ENCODE results near the gene DDC. TPM values are rescaled to one million over a fixed set of nuclear protein-coding genes. Genes with fewer than 3 reads are reported as not detected.
A peak's percentile ranks its signal among the peaks of the same experiment; 100 is the strongest.

DDC gene
- 10 to 100 TPM in 2 of 5 donors, 1 to 10 TPM in 3; 7.6 to 17.0 (median 9.3) TPM for polyA plus RNA-seq (ENCODE audit: insufficient read depth in 1 of 5, insufficient read length in 5 of 5, low replicate concordance in 1 of 5)
- long read RNA-seq, donor 1, partial matches to known transcripts = 0 of 1 reads
- long read RNA-seq, donor 1, other reads (novel, unspliced or antisense) = 0 of 1 reads
- long read RNA-seq, donor 2 = 0 reads
- long read RNA-seq, donor 3, partial matches to known transcripts = 0 of 2 reads
- long read RNA-seq, donor 3, other reads (novel, unspliced or antisense) = 0 of 2 reads
- long read RNA-seq, donor 4, partial matches to known transcripts = 0 of 1 reads
- long read RNA-seq, donor 4, other reads (novel, unspliced or antisense) = 0 of 1 reads
- long read RNA-seq, donor 5, partial matches to known transcripts = 0 of 3 reads
- long read RNA-seq, donor 5, other reads (novel, unspliced or antisense) = 0 of 3 reads
- long read RNA-seq, donor 6, partial matches to known transcripts = 5 of 7 reads
- long read RNA-seq, donor 6, other reads (novel, unspliced or antisense) = 0 of 7 reads
- long read RNA-seq, donor 7, partial matches to known transcripts = 7 of 12 reads
- long read RNA-seq, donor 7, other reads (novel, unspliced or antisense) = 0 of 12 reads
- long read RNA-seq, donor 8 = 0 reads

GRCh38 chr7:50564640-50565558 lies at the start of gene DDC:
TSS of gene DDC (minus strand) at chr7:50565405. CDS start at chr7:50544085, 21,320 bp downstream.
- no peak for DNase-seq

GRCh38 chr7:50613473-50613872 lies 48.3 kb upstream of the DDC start:
- no peak for DNase-seq

DNA sequence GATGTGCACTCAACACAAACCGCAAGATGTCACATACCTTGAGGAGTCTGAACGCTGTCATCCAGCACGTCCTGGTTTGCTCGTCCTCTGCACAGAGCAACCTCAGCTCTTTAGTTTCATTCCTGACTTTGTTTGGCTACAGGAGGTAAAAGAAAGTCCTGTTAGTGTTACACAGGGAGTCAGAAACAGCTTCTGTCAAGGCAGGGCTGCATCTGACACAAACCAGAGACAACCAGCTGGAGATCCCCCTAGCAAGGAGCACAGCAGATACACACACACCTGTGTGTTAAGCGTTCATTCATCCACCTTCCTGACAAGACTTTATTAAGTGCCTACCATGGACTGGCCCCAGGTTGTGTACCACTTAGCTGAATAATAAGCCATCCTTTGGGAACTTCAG lies 47.5 kb upstream of the DDC start:
- DNase-seq = no peak

- DNase-seq = no peak
Measured at GRCh38 chr7:50610521-50611277, 45.5 kb upstream of the DDC start.

DNA sequence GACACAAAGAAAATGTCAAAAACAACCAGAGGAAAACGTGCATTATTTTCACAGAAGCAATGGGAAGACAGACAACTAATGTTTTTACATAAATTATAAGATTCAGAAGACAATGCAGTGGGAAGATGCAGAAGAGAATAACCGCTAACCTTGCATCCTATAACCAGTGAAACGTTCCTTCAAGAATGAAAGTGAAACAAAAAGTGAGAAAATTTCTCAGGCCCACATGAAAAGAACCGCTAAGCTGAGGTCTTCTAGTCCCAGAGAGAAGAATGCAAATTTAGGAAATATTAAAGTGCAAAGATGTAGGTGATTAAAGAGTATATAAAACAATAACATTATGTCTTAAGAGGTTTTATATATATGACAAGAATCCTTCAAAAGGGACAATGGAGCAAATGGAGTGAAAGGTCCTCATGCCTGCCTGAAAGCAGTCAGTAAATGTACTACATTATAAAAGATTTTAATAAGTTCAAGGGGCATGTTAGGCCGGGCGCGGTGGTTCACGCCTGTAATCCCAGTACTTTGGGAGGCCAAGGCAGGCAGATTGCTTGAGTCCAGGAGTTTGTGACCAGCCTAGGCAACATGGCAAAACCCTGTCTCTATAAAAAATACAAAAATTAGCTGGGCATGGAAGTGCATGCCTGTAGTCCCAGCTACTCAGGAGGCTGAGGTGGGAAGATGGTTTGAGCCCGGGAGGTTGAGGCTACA lies 43.1 kb upstream of the DDC start:
- no peak for DNase-seq

GRCh38 chr7:50607524-50608125 lies 42.4 kb upstream of the DDC start:
- DNase-seq = no peak

DNA sequence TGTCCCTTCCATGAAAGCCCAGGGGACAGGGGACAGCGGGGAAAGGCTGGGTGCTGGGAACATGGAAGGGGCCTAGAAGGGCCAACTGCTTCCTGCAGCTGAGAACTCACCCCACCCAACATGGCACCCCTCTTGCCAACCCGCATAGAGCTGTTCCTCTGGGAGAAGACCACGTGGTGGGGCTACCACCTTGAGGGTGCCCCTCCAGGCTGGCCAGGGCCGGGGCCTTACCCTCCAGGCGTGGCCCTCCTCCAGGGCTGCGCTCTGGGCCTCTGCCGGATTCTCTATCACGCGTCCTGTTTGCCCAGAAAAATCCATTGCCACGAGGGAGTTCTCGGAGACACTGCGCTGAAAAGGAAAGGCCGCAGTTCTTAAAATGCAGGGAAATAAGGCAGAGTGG lies 39.9 kb upstream of the DDC start:
- DNase-seq = no peak

DNA sequence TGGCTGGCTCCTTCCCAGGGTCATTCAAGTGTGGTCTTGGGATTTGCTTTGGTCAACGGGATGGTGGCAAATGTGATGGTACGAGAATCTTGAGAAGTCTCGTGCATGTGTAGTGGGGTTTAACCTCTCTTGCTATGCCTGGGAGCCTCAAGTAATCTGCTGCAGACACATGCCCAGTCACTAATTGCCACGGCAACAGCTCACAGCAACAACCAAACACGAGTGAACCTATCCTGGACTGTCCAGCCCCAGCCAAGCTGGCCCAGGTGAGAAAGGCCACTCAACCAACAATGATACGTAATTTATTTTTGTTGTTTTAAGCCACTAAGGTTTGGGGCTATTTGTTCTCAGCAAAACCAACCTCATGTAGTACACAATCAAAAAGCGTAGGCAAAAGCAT lies 38.1 kb upstream of the DDC start:
- no peak for DNase-seq

GRCh38 chr7:50599385-50599784 lies 34.2 kb upstream of the DDC start:
- DNase-seq = no peak

DNA sequence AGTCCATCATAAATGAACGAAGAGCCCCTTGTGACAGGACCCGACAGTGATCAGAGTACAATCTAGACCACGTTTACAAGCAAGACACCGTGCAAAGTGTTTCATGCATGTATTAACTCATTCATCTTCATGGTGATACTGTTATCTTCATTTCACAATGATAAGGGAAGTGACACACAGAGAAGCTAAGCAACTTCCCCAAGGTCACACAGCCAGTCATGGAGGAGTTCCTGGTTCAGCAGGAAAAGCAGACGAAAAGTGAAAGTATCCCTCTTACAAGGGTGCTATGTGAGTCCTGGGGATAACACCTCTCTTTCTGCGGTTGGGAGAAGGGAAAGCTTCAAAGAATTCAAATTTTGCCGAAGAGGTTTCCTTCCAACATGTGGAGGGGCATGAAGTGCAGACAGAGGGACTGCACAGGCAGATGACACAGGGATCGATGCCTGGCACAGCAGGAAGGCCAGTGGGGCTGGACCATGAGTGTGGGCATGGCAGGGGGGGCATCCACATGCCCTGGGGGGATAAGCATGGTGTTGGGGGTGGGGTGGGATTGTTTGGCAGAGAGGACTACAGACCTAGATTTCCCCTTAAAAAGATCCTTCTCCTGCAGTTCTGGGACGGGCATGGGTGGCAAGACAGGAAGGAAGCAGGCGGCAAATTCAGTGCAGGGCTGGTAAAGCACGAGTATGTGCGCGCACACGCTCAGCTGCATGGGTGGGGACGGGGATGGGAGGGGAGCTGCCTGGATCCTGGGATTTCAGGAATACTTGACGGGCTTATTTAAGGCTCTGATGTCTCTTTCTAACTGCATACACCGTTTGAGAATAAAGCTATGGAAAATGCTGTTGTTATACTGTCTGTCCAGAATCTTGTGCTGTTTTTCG lies 33.5 kb upstream of the DDC start:
- no peak for DNase-seq

DNA sequence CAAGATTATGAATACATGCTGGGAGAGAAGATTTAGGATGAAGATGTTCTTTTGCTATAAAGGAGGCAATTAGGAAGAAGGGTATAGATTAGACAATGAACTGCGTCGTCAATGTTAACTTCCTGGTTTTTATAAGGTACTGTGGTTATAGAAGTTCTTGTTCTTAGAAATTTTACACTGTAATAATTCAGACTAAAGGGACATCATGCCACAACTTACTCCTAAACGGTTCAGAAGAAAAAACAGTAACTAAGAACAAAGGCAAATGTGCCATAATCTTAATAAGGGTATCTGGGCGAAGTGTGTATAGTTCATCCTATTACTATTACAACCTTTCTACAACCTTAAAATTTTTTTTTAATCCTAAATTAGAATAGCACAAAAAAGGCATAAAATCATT lies 31.3 kb upstream of the DDC start:
- no peak for DNase-seq

- DNase-seq = peak in 1 of 2 donors; percentile 10
Measured at GRCh38 chr7:50595491-50596102, 30.4 kb upstream of the DDC start.

DNA sequence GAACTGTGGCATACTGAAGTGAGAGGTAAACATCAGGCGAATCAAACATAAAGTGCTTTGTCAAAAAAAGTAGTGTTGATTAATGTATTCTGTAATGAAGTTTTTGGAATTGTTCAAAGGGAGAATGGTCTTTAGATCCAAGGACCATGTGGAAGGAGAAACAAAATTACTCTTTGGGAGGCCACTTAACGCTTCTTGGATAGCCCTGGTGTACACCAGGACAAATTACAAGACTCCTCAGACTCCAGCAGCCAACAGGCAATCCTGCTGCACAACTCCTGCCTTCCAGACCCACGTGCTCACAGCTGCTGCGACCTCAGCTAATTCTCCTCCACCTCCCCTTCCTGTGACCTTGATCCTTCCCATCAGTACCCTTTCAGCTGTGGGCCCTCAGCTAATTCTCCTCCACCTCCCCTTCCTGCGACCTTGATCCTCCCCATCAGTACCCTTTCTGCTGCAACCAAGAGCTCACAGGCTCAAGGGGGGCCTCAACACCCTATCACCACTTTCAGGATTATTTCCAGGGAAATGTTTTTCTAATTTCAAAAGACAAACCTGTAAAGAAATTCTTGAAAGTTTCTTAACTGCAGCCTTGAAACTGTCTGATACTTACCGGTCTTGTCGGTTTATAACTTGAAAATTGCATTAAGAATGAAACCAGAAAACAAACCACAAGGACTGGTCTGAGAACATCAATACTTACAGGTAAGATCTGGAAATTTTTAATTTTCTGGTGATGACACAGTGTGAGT lies 29.7 kb upstream of the DDC start:
- no peak for DNase-seq

DNA sequence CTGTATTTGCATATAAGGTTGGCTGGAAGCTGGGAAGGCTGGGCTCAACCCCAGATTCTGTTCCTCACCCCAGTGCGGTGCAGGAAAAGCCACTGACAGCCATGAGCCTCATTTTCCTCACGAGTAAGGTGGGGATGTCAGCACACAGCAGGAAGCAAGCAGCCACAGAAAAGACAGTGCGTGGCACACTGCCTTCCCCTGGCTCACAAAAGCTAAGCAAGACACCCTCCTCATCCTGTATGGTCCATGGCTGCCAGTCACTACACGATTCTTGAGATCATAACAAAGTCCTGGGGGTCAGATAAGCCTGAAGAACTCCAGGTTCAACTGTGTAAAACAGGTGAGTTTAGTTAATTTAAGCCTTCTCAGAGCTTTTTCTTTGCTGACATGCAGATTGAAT lies 28.9 kb upstream of the DDC start:
- DNase-seq = no peak

DNA sequence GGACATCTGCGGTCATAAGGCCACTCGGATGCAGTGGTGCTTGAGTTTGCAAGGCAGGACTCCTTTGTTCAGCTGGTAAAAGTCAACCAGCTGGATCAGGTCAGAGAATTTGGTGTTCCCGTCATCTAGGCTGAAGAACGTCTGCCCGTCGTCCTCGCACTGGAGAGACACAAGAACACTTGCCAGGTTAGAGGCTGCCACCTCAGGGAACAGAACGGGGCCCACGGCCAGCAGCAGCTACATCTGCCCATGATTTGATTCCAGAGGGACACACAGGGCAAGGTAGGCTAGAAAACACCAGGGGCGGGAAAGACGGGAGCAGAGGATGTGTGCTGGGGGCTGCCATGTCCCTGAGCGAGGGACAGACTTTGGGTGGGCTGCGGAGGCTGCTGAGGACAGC lies 27.7 kb upstream of the DDC start:
- no peak for DNase-seq

DNA sequence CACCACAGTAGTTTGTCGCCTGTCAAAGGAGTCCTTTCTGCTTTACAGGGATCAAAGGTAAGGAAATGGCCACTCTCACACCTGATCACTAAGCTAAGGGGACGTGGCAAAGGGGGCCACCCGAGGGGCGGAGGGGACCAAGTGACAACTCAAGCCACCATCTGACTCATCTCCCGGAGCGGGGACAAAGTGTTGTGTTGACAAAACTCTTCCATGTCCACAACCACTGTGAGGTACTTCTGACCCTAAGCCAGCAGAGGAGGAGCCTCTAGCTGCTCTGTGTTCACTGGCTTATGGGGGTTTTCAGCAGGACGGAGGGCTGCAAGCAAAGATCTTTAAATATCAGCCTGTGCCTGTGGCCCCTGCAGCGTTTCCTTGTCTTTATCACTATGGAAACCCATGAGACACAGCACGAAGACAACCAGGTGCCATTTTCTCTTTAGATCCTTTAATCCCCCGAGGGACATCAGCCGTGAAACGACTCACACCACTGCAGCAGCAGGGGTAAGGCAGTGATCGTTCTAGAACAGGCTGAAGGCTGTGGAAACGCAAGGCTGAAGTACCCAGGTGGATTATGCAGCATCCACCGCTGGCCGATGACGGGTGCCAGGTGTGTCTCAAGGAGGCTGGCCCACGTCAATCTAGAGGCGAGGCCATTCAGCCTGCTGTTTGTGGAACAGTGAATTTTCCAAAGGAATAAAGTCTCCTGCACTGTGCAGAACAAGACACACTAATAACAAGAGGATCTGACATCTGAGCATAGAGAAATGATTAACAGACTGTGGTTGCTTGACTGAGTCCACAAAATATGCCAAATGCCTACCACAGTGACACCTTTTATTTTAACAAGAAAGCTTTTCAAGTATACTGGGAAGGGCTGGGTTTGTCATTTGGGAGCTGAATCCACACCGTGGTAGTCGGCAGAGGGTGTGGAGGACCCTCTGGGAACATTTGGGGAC lies 26.6 kb upstream of the DDC start:
- DNase-seq = no peak

GRCh38 chr7:50591098-50591479 lies 25.9 kb upstream of the DDC start:
- no peak for DNase-seq

Data from right lung (tissue), 10 donors.